Measurements from ENCODE around the gene EIF2AK3. TPM values are rescaled to one million over a fixed set of nuclear protein-coding genes. Genes with fewer than 3 reads are reported as not detected.

Gene EIF2AK3
- total RNA-seq, 6 experiments from 2014 or later = 7.0 to 19.1 (median 11.1) TPM

DNA sequence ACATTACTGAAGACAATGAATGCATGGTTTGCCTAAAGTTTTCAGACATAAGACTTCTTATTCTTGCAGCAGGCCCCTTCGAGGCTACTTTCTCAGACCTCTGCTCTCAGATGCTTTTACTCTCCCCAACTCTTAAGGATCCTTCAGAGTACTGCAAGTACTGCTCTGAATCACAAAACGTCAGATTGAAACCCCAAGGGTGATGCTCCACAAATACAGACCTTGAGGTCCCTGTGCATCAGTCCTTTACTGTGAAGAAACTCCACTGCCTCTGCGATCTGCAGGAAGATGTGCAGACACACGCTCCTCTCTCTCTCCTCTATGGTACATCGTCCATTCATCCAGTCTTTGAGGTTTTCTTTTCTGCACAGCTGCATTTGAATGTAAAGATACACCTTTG lies 52.8 kb downstream of the EIF2AK3 start:
- 73% methylated on average over 5 of the region's 5 CpGs for WGBS (ENCODE audit: insufficient coverage, low coverage, low lambda C conversion rate, missing lambda C conversion rate)
- H3K36me3 ChIP-seq = peaks cover 0 to 59% (median 18%) of the 10 kb centered on the region in 4 donors
- no peak for TF ChIP-seq POLR2A (IDR thresholded peaks at IDR 0.05)

DNA sequence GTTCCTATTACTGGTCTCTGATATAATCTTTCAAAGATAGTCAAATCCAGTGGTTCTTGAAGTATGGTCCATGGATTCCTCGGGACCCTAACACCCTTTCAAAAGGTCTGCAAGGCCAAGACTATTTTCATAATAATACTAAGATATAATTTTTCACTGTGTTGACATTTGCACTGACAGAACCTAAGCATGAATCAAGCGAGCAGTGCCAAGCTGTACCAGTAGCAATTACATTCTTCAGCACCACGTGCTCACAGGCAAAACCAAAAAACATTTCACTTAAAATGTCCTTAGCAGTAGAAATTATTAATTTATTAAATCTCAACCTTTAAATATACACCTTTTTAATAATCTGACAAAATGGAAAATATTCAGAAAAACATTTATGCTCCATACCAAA lies 59.1 kb downstream of the EIF2AK3 start:
- DNase-seq (no peak), ATAC-seq (no peak)
- H3K36me3 ChIP-seq = peaks cover 0 to 16% (median 5%) of the 10 kb centered on the region in 4 donors
- no peak overlapping the region for H3K27ac ChIP-seq
- H3K4me1 ChIP-seq = no peaks in the 10 kb centered on the region
- no peak for TF ChIP-seq POLR2A (IDR thresholded peaks at IDR 0.05)
- TF ChIP-seq, protein P1, sequence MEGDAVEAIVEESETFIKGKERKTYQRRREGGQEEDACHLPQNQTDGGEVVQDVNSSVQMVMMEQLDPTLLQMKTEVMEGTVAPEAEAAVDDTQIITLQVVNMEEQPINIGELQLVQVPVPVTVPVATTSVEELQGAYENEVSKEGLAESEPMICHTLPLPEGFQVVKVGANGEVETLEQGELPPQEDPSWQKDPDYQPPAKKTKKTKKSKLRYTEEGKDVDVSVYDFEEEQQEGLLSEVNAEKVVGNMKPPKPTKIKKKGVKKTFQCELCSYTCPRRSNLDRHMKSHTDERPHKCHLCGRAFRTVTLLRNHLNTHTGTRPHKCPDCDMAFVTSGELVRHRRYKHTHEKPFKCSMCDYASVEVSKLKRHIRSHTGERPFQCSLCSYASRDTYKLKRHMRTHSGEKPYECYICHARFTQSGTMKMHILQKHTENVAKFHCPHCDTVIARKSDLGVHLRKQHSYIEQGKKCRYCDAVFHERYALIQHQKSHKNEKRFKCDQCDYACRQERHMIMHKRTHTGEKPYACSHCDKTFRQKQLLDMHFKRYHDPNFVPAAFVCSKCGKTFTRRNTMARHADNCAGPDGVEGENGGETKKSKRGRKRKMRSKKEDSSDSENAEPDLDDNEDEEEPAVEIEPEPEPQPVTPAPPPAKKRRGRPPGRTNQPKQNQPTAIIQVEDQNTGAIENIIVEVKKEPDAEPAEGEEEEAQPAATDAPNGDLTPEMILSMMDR (IDR thresholded peaks at IDR 0.05) = no peak
- 97% methylated on average over 3 of the region's 3 CpGs for WGBS (ENCODE audit: insufficient coverage, low coverage, low lambda C conversion rate, missing lambda C conversion rate)
- intact Hi-C loops (cut with DNase I) = no loop called here
- H3K27me3 ChIP-seq = no peaks in the 10 kb centered on the region
- H3K9me3 ChIP-seq = no peaks in the 10 kb centered on the region
- no peak overlapping the region for H3K4me3 ChIP-seq

More for the DNA sequence above, 52.8 kb downstream of the EIF2AK3 start:
- Histone ChIP-seq H3K27me3 (no peaks in the 10 kb centered on the region), H3K27ac (no peak overlapping the region), H3K4me3 (no peak overlapping the region), H3K9me3 (no peaks in the 10 kb centered on the region), H3K4me1 (no peaks in the 10 kb centered on the region)
- ATAC-seq (no peak), DNase-seq (no peak)
- intact Hi-C loops (cut with DNase I) = no loop called here

DNA sequence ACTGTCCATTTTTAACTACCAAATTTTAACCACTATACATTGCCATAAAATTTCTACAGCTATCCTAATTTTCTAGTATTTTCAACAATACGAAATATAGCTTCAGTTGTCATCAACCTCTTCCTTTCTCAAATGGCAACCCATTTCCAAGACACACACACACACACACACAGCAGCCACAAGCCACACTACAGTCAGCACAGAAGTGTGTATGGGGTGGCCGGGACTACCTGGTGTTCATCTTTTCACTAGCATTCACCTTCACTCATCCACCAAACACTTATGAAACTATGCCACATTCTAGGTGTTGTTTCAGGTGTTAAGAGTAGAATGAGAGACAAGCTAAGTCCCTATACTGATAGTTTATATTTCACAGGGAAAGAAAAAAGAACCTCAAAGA lies 62.9 kb downstream of the EIF2AK3 start:
- Histone ChIP-seq H3K36me3 (peaks cover 0 to 21% (median 10%) of the 10 kb centered on the region in 4 donors), H3K27ac (no peak overlapping the region), H3K4me3 (no peak overlapping the region), H3K27me3 (no peaks in the 10 kb centered on the region), H3K4me1 (no peaks in the 10 kb centered on the region), H3K9me3 (no peaks in the 10 kb centered on the region)
- DNase-seq = no peak
- 78% methylated on average over 2 of the region's 2 CpGs for WGBS (ENCODE audit: insufficient coverage, low coverage, low lambda C conversion rate, missing lambda C conversion rate)
- TF ChIP-seq, protein P1 (IDR thresholded peaks at IDR 0.05) = no peak
- no peak for TF ChIP-seq POLR2A (IDR thresholded peaks at IDR 0.05)
- intact Hi-C loops (cut with DNase I) = no loop called here
- ATAC-seq = no peak

DNA sequence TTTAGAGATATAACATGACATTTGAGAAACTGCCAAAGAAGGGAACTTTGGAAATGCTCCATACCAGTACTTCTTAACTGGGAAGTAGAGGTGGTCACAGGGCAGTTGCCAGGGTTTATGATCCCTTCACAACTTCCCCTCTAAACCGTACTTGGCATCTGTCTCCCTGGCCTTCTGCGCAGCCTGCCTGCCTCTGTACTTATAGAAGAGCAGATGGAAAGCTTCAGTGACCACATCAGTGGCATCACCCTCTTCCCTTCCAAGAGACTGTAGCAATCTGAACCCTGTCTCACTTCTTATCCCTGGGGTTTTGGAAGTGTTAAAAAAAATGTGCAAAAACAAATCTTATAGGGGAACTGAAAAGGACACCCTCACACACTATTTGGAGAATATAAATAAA lies 64.1 kb downstream of the EIF2AK3 start:
- no peak overlapping the region for H3K27ac ChIP-seq
- H3K4me3 ChIP-seq = no peak overlapping the region
- intact Hi-C loops (cut with DNase I) = no loop called here
- no peaks in the 10 kb centered on the region for H3K9me3 ChIP-seq
- H3K4me1 ChIP-seq = no peaks in the 10 kb centered on the region
- ATAC-seq = no peak
- H3K36me3 ChIP-seq = peaks cover 0 to 28% (median 10%) of the 10 kb centered on the region in 4 donors
- 80% methylated on average over 2 of the region's 2 CpGs for WGBS (ENCODE audit: insufficient coverage, low coverage, low lambda C conversion rate, missing lambda C conversion rate)
- H3K27me3 ChIP-seq = no peaks in the 10 kb centered on the region
- DNase-seq = no peak
- TF ChIP-seq, protein P1 (IDR thresholded peaks at IDR 0.05) = no peak
- TF ChIP-seq POLR2A (IDR thresholded peaks at IDR 0.05) = no peak

DNA sequence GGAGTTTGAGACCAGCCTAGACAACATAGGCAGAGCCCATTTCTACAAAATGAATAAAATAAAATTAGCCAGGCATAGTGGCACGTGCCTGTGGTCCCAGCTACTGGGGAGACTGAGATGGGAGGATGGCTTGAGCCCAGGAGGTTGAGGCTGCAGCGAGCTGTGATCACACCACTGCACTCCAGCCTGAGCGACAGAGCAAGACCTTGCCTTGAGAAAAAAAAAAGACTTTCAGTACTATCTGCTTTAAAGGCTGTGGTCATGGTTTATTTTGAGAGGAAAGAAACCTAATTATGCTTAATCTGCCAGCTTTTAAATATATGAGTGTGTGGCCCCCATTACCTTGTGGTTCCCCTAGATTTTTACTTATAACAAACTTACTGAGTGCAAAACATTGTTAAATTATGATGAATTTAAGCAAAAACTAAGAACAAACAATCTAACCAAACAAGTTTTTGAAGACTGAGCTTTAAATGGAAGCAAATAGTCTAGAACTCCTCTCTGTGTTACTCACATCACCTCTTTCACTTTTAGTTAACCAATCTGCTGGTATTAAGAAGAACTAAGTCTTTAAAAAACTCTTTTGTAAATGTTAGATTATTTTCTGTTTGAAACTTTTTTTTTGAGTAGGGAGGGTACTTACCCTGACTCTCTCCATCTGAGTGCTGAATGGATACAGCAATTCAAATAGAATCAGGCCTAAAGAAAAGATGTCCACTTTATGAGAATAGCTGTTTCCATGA lies 65.4 kb downstream of the EIF2AK3 start:
- no peaks in the 10 kb centered on the region for H3K27me3 ChIP-seq
- WGBS (ENCODE audit: insufficient coverage, low coverage, low lambda C conversion rate, missing lambda C conversion rate) = 83% methylated on average over 2 of the region's 3 CpGs
- intact Hi-C loops (cut with DNase I) = no loop called here
- no peak for TF ChIP-seq POLR2A (IDR thresholded peaks at IDR 0.05)
- TF ChIP-seq, protein P1 (IDR thresholded peaks at IDR 0.05) = no peak
- DNase-seq = no peak
- H3K27ac ChIP-seq = no peak overlapping the region
- no peaks in the 10 kb centered on the region for H3K4me1 ChIP-seq
- no peaks in the 10 kb centered on the region for H3K9me3 ChIP-seq
- H3K36me3 ChIP-seq = peaks cover 0 to 40% (median 13%) of the 10 kb centered on the region in 4 donors
- H3K4me3 ChIP-seq = no peak overlapping the region
- ATAC-seq = no peak
